ENCODE data around the gene MARCHF5.

GRCh38 chr10:92313750-92314149 lies 22.8 kb downstream of the MARCHF5 start:
- TF ChIP-seq CTCF (IDR thresholded peaks at IDR 0.05) (no peak), EZH2 (IDR thresholded peaks at IDR 0.05; ENCODE audit: borderline replicate concordance, insufficient read depth, low read depth, low read length, poor library complexity, severe bottlenecking) (no peak)
